SHP77 treated with DMSO at 0.1 percent for 48 hours (cell line): ENCODE data around the gene TEPSIN.

Source experiments
- DNase-seq: peaks from one replicate; lab custom pipeline; 2025; lab: John Stamatoyannopoulos, UW

TEPSIN gene

DNA sequence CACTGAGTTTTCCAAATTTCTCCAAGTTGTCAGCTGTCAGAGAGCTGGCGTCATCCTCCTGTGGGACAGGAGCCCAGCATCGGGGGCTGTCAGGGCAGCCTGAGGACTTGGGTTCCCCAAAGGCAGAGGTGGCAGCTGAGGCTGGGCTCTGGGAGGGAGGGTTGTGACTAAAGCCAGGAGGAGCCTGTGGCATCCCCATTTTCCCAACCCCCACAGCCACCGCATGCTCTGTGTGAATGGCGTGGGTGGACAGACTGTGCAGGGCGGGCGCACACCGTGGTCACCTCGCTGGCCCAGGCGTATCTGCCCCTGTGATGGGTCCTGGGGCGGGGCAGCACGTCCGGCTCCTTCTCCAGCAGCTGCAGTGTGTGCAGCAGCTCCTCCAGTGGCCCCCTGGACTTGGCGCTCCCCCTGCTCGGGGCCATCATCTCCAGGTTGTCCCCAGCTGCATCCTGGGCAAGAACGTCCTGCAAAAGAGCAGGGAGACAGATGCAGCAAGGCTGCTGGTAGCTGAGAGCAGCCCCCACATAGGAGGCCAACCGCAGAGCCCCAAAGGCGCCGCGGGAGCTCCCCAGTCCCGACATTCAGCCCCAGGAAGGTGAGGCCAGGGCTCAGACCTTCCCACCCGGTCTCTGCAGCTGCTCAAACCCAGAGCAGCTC is 40.9 kb downstream of the TEPSIN start:
- DNase-seq: no peak

DNA sequence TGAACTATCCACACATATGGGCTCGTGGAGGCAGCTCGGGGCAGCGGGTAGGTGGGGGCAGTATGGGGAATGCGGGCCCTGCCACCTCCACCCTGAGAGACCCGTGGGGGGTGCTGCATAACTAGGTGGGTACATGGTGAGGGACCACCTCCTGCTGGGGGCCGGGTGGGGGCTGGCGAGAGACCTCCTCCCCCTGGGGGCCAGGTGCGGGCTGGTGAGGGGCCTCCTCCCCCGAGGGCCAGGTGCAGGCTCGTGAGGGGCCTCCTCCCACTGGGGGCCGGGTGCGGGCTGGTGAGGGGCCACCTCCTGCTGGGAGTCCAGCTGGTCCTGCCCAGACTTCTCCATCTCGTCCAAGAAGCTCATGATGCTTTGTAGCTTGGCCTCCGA is 41.5 kb downstream of the TEPSIN start:
- DNase-seq: no peak

DNA sequence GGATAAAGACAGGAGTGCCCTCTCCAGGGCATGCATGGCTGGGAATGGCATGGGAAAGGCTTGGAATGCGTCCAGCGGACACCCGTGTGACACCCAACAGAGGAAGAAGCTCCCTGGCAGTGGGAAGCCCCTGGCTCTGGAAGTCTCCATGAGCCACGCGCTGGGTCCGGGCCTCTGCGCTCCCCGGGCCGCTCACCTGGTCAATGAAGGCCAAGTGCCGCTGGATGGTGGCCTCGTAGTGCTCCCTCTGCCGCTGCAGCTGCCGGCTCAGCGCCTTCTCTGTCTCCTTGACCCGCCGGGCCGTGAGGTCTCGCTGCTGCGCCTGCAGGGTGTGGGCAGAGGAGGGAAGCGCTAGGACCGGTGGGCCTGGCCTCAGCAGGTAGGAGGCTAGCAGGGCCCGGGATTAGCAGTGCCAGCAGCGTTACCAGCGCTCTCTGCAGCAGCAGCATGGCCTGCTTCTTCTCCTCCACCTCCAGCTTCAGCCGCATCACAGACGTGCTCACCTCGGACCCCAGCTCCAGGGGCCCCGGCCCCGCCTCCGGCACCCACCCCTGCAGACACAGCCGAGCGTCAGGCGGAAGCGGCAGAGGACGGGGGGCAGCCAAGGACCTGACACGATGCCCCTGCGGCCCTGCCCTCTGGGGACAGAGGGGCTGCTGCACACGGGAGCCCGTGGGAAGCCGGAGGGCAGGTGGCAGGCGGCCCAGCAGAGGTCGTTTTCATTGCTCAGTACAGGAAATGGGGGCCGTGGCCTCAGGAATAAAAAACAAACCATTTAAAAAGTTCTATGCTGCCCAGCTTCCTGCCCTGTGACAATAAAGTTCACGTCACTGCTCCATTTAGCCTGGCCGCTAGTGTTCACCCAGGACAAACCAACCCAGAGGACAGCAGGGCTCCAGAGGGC is 42.1 kb downstream of the TEPSIN start:
- DNase-seq: no peak

GRCh38 chr17:81195941-81196495 is 42.8 kb downstream of the TEPSIN start:
- DNase-seq: no peak

DNA sequence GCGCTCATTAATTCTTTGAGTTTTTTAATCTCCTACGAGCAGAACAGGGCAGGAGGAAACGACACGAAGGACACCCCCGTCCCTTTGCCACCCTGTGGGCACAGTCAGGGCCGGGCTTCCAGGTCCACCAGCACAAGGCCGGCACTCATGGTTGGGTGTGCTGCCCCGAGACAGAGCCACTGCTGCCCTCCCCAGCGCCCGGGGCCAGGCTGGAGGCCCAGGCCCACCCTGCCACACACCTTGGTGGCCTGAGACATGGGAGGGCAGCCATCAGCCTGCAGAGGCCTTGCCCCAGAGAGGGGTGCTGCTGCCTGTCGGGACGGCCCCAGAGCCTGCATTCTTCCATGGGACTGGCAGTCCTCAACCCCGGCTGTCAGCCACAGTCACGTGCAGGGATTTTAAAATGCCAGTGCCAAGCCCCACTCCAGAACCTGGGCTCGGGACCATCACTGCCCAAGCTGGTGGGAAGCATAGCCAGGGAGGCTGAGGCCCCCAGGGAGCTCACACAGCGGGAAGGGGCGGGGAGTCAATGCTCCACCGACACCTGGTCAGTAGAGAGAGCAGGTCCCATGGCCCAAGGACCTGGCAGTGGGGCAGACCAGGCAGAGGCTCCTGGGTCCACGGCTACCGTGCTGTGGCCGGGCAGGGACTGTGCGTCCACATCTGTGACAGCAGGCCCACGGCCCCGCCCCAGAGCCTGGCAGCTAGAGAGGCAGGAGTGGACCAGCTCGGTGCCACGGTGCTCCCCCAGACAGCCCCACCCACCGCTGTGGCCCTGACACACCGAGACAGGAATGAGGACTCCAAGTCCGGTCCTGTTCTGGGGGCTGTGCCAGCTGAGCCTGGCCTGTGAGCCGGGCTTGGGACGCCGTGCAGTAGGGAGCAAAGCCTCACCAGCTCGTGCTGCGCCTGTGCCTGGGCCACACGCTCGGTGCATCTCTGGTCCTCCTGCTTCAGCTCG is 43.6 kb downstream of the TEPSIN start:
- DNase-seq: no peak

- DNase-seq: no peak
Observed at GRCh38 chr17:81194225-81194760, 44.6 kb downstream of the TEPSIN start.

- DNase-seq: no peak
Observed at GRCh38 chr17:81193470-81194224, 45.2 kb downstream of the TEPSIN start.

- no peak for DNase-seq
Observed at GRCh38 chr17:81193051-81193410, 45.8 kb downstream of the TEPSIN start.

- DNase-seq: no peak
Observed at GRCh38 chr17:81192386-81193050, 46.3 kb downstream of the TEPSIN start.

- DNase-seq: no peak
Observed at GRCh38 chr17:81191646-81192045, 47.2 kb downstream of the TEPSIN start.

DNA sequence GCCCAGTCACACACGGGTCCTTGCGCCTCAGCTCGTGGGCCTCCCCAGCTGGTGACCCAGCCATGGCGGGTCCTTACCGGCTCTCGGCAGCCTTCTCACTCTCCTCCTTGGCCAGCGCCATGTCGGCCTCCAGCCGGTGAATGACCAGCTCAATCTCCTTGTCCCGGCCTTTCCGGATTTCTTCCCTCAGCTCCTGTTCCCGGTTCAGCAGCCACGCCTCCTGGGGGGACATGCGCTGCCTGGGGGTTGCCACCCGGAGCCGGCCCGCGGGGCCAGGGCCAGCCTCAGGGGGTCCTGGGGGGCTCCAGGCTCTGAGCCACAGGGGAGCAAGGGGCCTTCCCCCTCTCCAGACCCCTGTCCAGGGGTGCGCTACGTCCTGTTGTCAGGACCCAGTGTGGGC is 47.7 kb downstream of the TEPSIN start:
- no peak for DNase-seq

DNA sequence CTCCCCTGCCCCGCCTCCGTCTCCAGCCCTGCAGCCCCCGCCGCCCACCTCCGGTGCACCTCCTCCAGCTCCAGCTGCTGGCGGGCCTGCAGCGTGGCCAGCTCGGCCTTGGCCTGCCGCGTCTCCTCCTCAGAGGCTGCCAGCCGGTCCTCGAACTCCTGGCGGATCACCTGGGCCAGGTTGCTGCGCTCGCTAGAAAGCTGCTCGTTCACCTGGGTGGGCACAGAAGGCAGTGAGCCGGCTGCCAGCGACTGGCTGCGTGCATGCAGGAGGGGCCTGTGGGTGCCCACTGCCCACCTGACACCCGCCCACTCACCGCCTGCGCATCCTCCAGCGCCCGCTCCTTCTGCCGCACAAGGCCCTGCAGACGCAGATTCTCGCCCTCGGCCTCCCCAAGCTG is 48.3 kb downstream of the TEPSIN start:
- DNase-seq: no peak

DNA sequence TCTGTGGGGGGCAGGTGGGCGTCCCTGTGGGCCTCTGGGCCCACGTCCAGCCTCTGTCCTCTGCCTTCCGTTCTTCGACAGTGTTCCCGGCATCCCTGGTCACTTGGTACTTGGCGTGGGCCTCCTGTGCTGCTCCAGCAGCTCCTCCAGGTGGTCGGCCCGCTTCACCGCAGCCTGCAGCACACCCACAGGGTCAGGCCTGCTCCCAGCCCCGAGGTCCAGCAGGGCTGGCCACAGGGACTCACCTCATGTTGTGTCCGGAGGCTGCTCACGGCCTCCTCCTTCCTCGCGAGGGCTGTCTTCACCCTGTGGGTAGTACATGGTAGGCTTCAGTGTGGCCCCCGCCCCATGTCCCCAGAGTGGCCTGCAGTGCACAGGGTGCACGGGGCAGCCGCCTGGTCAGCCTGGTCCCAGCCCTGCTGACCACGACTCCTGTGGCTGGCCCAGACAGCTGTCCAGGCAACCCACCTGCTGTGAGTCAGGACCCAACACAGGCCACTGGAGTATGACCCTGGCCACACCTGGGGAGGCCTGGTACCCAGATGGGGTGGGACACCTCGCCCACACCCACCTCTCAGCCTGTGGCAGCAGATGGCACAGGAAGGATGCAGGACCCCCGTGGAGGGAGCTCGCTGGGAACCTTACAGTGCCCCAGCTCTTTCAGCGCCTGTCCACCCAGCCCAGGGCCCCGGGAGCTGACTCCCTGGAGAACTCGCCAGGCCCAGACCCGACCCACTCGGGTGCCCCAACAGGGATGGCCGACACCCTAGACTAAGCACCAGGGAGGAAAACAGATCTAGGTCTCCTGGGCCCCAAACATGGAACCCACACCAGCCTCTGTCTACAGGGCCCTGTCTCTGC is 49.0 kb downstream of the TEPSIN start:
- no peak for DNase-seq

- no peak for DNase-seq
Observed at GRCh38 chr17:81189016-81189415, 49.8 kb downstream of the TEPSIN start.

GRCh38 chr17:81188491-81188840 is 50.4 kb downstream of the TEPSIN start:
- DNase-seq: no peak

GRCh38 chr17:81187586-81188490 is 51.0 kb downstream of the TEPSIN start:
- no peak for DNase-seq

GRCh38 chr17:81187120-81187519 is 51.7 kb downstream of the TEPSIN start:
- no peak for DNase-seq

DNA sequence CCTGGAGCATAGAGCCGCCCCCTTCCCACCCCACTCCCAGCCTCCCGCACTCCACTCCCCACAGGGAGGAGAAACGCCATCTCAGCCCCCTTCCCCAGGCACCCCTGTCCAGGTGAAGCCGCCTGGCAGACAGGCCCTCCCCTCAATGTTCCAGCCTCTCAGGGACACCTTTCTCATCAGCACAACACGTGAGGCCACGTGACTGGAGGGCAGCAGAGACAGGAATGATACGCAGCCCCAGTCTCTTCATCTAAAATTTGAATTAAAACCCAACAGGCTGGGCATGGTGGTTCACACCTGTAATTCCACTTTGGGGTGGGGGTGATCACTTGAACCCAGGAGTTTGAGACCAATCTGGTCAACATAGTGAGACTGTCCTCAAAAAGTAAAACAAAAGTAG is 52.7 kb downstream of the TEPSIN start:
- no peak for DNase-seq

DNA sequence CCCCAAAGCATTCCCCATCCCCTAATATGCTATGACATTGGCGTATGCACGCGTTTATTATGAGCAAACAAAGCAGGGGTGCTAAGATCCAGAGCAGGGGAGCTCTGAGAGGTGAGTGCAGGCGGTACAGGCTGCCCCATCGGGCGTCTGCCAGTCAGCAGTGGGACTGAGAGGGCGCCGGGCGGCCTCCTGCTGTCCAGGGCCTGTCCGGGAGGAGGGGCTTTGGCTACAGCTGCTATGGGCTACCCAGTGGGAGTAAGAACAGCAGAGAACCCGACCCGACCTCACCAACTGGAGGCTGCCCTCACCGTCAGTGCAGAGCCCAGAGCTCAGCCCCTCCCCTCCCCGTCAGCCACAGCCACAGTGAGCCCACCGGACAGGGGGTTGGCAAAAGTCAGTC is 54.3 kb downstream of the TEPSIN start:
- no peak for DNase-seq
